Upper lobe of left lung (tissue), 6 donors: Measurements from ENCODE around the gene UGT1A10. TPM values are rescaled to one million over a fixed set of nuclear protein-coding genes. Genes with fewer than 3 reads are reported as not detected.

Experiments
- ATAC-seq, 2 donors: fragments of 200-7000 bp; cut with Tn5 transposase; one replicate each; pipeline ENCODE4 v1.9.1; 2022; ENCODE audit warnings: mild to moderate bottlenecking in 2 of 2, moderate library complexity in 2 of 2; ENCODE audit not compliant: low FRiP score in 2 of 2
- DNase-seq, 2 donors: peaks; one replicate each; pipeline ENCODE4 v3.0.0-alpha.2; 2019 to 2020
- H3K27ac ChIP-seq, 4 donors: fragments of 200-600 bp; sonication (generic); one replicate each; pipeline ENCODE4 v1.5.1; 2016 to 2019
- H3K27me3 ChIP-seq, 4 donors: fragments of 200-600 bp; sonication (generic); one replicate each; pipeline ENCODE4 v1.5.1; 2017 to 2019
- H3K36me3 ChIP-seq, 4 donors: fragments of 200-600 bp; sonication (generic); one replicate each; pipeline ENCODE4 v1.5.1; 2016 to 2019
- H3K4me1 ChIP-seq, 4 donors: fragments of 200-600 bp; sonication (generic); one replicate each; pipeline ENCODE4 v1.5.1; 2018 to 2019
- H3K4me3 ChIP-seq, 4 donors: fragments of 200-600 bp; sonication (generic); one replicate each; pipeline ENCODE4 v1.5.1; 2017 to 2019; ENCODE audit warnings: mild to moderate bottlenecking in 2 of 4, moderate library complexity in 1 of 4
- H3K9me3 ChIP-seq, 4 donors: fragments of 200-600 bp; sonication (generic); one replicate each; pipeline ENCODE4 v1.5.1; 2018 to 2019
- CTCF ChIP-seq, 6 experiments: fragments of 450-650 bp in 4 of 6; fragments of 200-600 bp in 2 of 6; sonication (generic) in 2 of 6; IDR thresholded peaks; one replicate each; pipeline ENCODE4 v1.5.1; 2016 to 2019; ENCODE audit warnings: antibody characterized with exemption in 6 of 6
- EP300 ChIP-seq, 4 donors: sonication (generic); formaldehyde crosslinking; IDR thresholded peaks; one replicate each; pipeline ENCODE4 v1.5.1; 2017; ENCODE audit warnings: antibody characterized with exemption in 4 of 4, control low read depth in 2 of 4
- POLR2A ChIP-seq, 4 donors: fragments of 450-650 bp; IDR thresholded peaks; one replicate each; pipeline ENCODE4 v1.5.1; 2016 to 2017; ENCODE audit warnings: antibody characterized with exemption in 4 of 4, mild to moderate bottlenecking in 2 of 4
- POLR2AphosphoS5 ChIP-seq, 2 donors: sonication (generic); formaldehyde crosslinking; IDR thresholded peaks; one replicate each; pipeline ENCODE4 v1.5.1; 2017; ENCODE audit warnings: antibody characterized with exemption in 2 of 2
- WGBS, 2 donors: methylation state at CpG; one replicate each; pipeline ENCODE4 v1.1.5; 2017 to 2018; 5-methylcytosine and 5-hydroxymethylcytosine counted together
- total RNA-seq, 6 donors: library from RNA; depleted of rRNA in 4 of 6; stranded (reverse); fragments of >200 nt in 4 of 6; gene quantifications; one replicate each; pipeline versions ENCODE4 v1.1.0 to v1.2.1, GENCODE V29; 2016 to 2021
- donor health status: DM: no; HTN: no; CAD: no; lungs with moderate emphysema.
- donor health status: DM: no; HTN: yes; CAD: no; lungs with severe emphysema.

Gene UGT1A10
- total RNA-seq, 6 donors from 2014 or later: not detected

GRCh38 chr2:233689501-233689900, 53.3 kb downstream of the UGT1A10 start:
- Histone ChIP-seq H3K4me3 (no peak overlapping the region), H3K27me3 (no peaks in the 10 kb centered on the region), H3K4me1 (no peaks in the 10 kb centered on the region), H3K9me3 (no peaks in the 10 kb centered on the region), H3K27ac (no peak overlapping the region), H3K36me3 (no peaks in the 10 kb centered on the region)
- TF ChIP-seq POLR2A (IDR thresholded peaks at IDR 0.05): no peak
- 2 to 7% methylated on average over 3 of the region's 3 CpGs for WGBS, 2 donors
- DNase-seq: no peak
- no peak for ATAC-seq

DNA sequence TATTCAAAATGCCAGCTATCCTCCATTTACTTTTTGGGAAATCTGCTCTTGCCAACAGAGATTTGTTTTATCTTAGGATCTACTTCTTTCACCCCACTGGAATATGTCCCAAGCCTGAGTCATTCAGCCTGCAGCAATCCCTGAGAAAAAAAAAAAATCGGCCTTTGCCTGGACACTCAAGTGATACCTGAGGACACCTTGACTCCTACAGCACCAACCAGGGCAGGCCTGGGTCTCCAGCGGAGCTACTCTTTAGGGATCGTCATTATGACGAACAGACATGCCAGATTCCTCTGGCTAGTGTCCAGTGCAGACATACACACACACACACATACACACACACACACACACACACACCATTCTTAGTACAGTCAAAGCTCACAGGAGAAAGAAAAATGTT, 54.2 kb downstream of the UGT1A10 start:
- Histone ChIP-seq H3K9me3 (no peaks in the 10 kb centered on the region), H3K4me1 (no peaks in the 10 kb centered on the region), H3K27ac (no peak overlapping the region), H3K36me3 (no peaks in the 10 kb centered on the region), H3K4me3 (no peak overlapping the region), H3K27me3 (no peaks in the 10 kb centered on the region)
- 68 to 76% methylated on average over 4 of the region's 4 CpGs for WGBS, 2 donors
- no peak for TF ChIP-seq CTCF (IDR thresholded peaks at IDR 0.05)
- no peak for TF ChIP-seq EP300 (IDR thresholded peaks at IDR 0.05)
- no peak for TF ChIP-seq POLR2A (IDR thresholded peaks at IDR 0.05)
- no peak for TF ChIP-seq POLR2AphosphoS5 (IDR thresholded peaks at IDR 0.05)
- ATAC-seq (no peak), DNase-seq (no peak)

GRCh38 chr2:233691443-233692433, 55.5 kb downstream of the UGT1A10 start:
- peak; percentile 25 to 65 for ATAC-seq
- TF ChIP-seq POLR2A (IDR thresholded peaks at IDR 0.05): no peak
- no peak for TF ChIP-seq CTCF (IDR thresholded peaks at IDR 0.05)
- no peak for TF ChIP-seq POLR2AphosphoS5 (IDR thresholded peaks at IDR 0.05)
- no peak for TF ChIP-seq EP300 (IDR thresholded peaks at IDR 0.05)
- WGBS, 2 donors: 87% methylated on average over 8 to 11 of the region's 11 CpGs

DNA sequence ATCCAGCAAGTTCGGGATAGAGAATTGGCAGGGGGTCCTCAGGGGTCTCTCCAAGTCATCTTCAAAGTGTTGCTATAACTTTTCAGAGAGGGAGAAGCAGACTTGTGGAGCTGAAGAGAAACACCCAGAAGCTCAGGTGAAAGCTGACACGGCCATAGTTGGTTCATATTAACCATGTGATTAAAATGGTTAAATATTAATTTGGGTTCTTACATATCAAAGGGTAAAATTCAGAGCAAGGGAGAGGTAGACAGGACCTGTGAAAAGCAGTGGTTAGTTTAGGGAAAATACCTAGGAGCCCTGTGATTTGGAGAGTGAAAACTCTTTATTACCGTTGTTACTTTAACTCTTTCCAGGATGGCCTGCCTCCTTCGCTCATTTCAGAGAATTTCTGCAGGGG, 56.4 kb downstream of the UGT1A10 start, which contains the start of gene UGT1A6:
Gene UGT1A6 (plus strand): TSS at position 243 of the 400 bp plus-strand sequence. CDS start 115 bp downstream, at position 358.
- H3K27ac ChIP-seq: no peak within 1 kb of the TSS

More at GRCh38 chr2:233691443-233692433, 55.5 kb downstream of the UGT1A10 start:
- Histone ChIP-seq H3K4me3 (no peak overlapping the region), H3K36me3 (no peaks in the 10 kb centered on the region), H3K9me3 (no peaks in the 10 kb centered on the region), H3K27me3 (no peaks in the 10 kb centered on the region), H3K27ac (no peak overlapping the region), H3K4me1 (no peaks in the 10 kb centered on the region)
- DNase-seq: no peak

More for the DNA sequence above, 56.4 kb downstream of the UGT1A10 start, which contains the start of gene UGT1A6:
- Histone ChIP-seq H3K9me3 (no peaks in the 10 kb centered on the region), H3K36me3 (no peaks in the 10 kb centered on the region), H3K27me3 (no peaks in the 10 kb centered on the region), H3K4me3 (no peak within 1 kb of the TSS), H3K4me1 (no peaks in the 10 kb centered on the region)
- WGBS, 2 donors: 80 to 83% methylated on average over 4 of the region's 4 CpGs
- DNase-seq (no peak), ATAC-seq (no peak)
- no peak for TF ChIP-seq CTCF (IDR thresholded peaks at IDR 0.05)
- TF ChIP-seq POLR2A (IDR thresholded peaks at IDR 0.05): no peak
- TF ChIP-seq EP300 (IDR thresholded peaks at IDR 0.05): no peak
- TF ChIP-seq POLR2AphosphoS5 (IDR thresholded peaks at IDR 0.05): no peak
